Measurements from ENCODE around the gene ZNF213. TPM values are rescaled to one million over a fixed set of nuclear protein-coding genes. Genes with fewer than 3 reads are reported as not detected.
A peak's percentile ranks its signal among the peaks of the same experiment; 100 is the strongest.

ZNF213 gene, protein sequence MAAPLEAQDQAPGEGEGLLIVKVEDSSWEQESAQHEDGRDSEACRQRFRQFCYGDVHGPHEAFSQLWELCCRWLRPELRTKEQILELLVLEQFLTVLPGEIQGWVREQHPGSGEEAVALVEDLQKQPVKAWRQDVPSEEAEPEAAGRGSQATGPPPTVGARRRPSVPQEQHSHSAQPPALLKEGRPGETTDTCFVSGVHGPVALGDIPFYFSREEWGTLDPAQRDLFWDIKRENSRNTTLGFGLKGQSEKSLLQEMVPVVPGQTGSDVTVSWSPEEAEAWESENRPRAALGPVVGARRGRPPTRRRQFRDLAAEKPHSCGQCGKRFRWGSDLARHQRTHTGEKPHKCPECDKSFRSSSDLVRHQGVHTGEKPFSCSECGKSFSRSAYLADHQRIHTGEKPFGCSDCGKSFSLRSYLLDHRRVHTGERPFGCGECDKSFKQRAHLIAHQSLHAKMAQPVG
- 13.4 and 14.3 TPM in 2 replicates for total RNA-seq
- long read RNA-seq, partial matches to known transcripts = 0 of 2 reads
- long read RNA-seq, other reads (novel, unspliced or antisense) = 2 of 2 reads

DNA sequence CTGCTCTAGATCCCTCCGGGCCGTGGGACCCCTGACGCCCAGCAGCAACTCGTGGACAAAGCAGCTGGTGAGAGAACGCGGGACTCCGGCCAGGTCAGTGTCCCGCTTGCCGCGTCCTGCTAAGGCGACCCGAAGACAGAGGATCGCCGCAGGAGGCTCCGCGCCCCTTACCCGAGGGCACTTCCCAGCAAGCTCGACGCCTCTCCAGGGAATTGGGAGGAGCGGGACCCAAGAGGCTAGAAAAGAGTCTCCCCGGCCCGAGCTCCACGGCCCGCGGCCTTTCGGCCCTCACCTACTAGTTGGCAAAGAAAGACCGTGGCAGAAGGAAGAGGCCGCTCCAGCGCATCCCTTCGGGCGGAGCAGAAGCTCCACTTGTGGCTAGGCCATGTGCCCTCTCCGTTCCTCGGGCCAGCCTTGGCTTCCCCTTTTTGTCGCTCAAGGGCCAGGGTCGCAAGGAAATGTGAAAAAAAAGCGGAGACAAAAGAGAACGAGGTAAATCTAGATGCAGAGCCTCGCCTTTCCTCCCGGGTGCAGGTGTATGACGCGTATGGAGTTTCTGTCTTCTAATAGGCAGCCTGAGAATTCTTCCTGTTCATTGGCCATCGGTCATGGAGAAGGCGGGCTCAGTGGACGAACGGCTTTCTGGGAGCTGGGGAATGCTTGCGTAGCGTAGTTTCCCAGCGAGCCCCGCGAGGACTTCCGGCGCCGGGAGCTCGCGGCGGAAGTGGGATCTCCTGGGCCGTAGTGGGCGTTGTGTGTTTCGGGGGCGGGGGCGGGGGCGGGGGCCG is at the start of gene ZNF213:
TSS of gene ZNF213 (plus strand) at position 692 of the 788 bp plus-strand sequence. CDS start 2,252 bp downstream, outside the sequence.
- TF ChIP-seq, protein P1, sequence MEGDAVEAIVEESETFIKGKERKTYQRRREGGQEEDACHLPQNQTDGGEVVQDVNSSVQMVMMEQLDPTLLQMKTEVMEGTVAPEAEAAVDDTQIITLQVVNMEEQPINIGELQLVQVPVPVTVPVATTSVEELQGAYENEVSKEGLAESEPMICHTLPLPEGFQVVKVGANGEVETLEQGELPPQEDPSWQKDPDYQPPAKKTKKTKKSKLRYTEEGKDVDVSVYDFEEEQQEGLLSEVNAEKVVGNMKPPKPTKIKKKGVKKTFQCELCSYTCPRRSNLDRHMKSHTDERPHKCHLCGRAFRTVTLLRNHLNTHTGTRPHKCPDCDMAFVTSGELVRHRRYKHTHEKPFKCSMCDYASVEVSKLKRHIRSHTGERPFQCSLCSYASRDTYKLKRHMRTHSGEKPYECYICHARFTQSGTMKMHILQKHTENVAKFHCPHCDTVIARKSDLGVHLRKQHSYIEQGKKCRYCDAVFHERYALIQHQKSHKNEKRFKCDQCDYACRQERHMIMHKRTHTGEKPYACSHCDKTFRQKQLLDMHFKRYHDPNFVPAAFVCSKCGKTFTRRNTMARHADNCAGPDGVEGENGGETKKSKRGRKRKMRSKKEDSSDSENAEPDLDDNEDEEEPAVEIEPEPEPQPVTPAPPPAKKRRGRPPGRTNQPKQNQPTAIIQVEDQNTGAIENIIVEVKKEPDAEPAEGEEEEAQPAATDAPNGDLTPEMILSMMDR (IDR thresholded peaks at IDR 0.05) = no peak
- DNase-seq (ENCODE audit: extremely low spot score, unreplicated experiment) = peak; percentile 97
- Mint-ChIP-seq H3K4me3 (ENCODE audit: unreplicated experiment) (peak within 1 kb of the TSS; percentile 98), H3K27me3 (ENCODE audit: unreplicated experiment) (no peaks in the 10 kb centered on the region), H3K27ac (ENCODE audit: unreplicated experiment) (peak within 1 kb of the TSS; percentile 98), H3K4me1 (ENCODE audit: unreplicated experiment) (peaks cover 30% of the 10 kb centered on the region), H3K36me3 (ENCODE audit: unreplicated experiment) (peaks cover 8% of the 10 kb centered on the region), H3K9me3 (ENCODE audit: unreplicated experiment) (no peaks in the 10 kb centered on the region)

DNA sequence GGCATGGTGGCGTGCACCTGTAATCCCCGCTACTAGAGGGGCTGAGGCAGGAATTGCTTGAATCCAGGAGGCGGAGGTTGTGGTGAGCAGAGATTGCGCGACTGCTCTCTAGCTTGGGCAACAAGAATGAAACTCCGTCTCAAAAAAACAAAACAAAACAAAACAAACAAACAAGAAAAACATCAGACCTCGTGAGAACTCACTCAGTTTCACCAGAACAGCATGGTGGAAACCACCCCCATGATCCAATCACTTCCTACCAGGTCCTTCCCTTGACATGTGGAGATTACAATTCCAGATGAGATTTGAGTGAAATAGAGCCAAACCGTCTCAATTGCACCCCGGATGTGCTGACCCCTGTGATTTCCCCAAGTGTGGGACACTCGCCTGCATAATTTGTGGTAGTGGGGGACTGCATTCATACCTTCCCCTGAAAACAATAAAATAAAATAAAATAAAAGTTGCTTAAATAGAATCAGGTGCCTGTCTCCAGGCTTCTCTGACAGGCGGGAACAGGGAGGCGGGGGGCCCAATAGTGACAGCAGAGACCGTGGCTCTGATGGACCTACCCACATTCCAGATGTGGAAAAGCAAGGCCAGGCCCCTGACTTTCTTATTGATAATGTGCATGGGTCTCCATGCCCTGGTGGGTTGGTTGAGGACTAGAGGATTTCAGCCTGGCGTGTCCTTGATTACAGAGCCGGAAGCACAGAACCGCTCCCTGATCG is 48.8 kb upstream of the ZNF213 start:
- H3K4me3 Mint-ChIP-seq (ENCODE audit: unreplicated experiment) = no peak overlapping the region
- no peak overlapping the region for H3K27ac Mint-ChIP-seq (ENCODE audit: unreplicated experiment)
- no peaks in the 10 kb centered on the region for H3K36me3 Mint-ChIP-seq (ENCODE audit: unreplicated experiment)
- TF ChIP-seq, protein P1 (IDR thresholded peaks at IDR 0.05) = no peak
- peaks cover 11% of the 10 kb centered on the region for H3K4me1 Mint-ChIP-seq (ENCODE audit: unreplicated experiment)
- peaks cover 19% of the 10 kb centered on the region for H3K27me3 Mint-ChIP-seq (ENCODE audit: unreplicated experiment)
- no peaks in the 10 kb centered on the region for H3K9me3 Mint-ChIP-seq (ENCODE audit: unreplicated experiment)
- no peak for DNase-seq (ENCODE audit: extremely low spot score, unreplicated experiment)

DNA sequence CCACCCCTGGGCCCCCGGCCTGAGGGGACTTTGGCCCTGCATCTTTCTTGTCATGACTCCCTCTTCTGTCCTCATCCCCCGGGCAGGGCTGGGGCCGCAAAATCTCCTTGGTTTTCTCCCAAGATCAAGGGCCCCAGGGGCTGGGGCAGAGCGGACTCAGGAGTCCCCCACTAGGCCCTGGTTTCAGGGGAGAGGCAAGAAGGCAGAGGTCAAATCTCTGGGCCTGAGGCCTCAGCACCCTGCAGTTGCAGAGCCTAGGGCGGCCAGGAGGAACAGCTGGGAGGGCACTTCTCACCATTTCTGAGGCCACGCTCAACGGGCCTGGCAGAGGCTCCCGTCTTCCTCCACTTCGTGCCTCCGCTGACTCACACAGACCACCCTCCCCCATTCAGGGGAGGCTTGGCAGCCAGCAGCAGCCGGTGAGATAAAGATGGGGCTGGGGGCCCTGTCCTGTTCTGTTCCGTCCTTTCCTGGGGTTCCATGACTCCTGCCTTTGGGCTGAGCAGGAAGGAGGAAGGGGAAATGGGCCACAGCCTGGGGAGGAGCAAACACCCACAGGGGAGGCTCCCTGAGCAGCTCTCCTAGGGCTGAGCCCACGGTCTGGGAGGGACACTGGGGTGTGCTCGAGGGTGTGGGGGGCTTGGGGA is 48.1 kb upstream of the ZNF213 start:
- Mint-ChIP-seq H3K27ac (ENCODE audit: unreplicated experiment) (no peak overlapping the region), H3K4me1 (ENCODE audit: unreplicated experiment) (peaks cover 11% of the 10 kb centered on the region), H3K27me3 (ENCODE audit: unreplicated experiment) (peaks cover 19% of the 10 kb centered on the region), H3K9me3 (ENCODE audit: unreplicated experiment) (no peaks in the 10 kb centered on the region), H3K36me3 (ENCODE audit: unreplicated experiment) (no peaks in the 10 kb centered on the region), H3K4me3 (ENCODE audit: unreplicated experiment) (no peak overlapping the region)
- DNase-seq (ENCODE audit: extremely low spot score, unreplicated experiment) = no peak
- TF ChIP-seq, protein P1 (IDR thresholded peaks at IDR 0.05) = no peak

DNA sequence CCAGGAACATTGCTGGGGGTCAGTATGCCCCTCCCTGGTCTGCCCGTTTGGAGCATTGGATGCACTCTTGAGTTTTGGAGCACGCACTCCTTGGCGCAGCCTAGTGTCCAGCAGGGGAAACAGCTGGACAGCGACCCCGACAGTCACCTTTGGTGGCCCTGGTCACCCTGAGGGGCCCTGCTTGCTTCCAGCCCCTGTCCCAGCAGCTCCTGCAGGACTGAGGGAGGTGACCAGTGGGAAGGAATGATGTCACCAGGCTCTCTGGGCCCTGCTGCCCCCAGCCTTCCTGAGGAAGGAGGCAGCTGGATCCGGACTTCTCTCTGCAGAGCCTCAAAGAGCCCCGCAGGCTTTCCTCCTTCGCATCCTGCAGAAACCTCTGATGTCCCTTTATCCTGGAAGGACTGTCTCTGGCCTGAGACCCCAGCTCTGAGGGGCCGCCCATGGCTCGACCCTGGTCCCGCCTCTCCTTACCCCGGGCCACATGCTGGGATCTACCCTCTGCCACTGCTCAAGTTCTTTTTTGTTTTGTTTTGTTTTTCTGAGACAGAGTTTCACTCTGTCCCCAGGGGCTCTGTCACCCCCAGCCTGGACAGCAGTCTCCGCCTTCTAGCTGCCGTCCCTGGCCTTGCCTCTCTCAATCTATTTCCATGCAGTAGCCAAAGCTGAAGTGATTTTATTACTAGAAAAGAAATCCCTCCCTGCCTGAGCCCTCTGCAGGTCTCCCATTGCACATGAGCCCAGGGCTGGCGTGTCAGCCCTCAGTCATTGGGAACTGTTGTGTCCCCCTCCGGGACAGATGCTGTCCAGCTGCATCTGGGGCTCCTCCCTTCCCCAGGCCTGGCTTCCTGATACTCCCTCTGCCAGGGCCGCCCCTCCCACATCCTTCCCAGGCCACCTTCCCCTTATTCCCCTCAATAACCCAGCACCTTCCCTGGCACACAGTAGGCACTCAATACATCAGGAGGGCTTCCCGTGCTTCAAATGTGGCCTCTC is 47.3 kb upstream of the ZNF213 start:
- Mint-ChIP-seq H3K4me3 (ENCODE audit: unreplicated experiment) (peak overlapping the region; percentile 2), H3K27ac (ENCODE audit: unreplicated experiment) (no peak overlapping the region), H3K27me3 (ENCODE audit: unreplicated experiment) (peaks cover 22% of the 10 kb centered on the region), H3K36me3 (ENCODE audit: unreplicated experiment) (no peaks in the 10 kb centered on the region), H3K9me3 (ENCODE audit: unreplicated experiment) (no peaks in the 10 kb centered on the region), H3K4me1 (ENCODE audit: unreplicated experiment) (peaks cover 11% of the 10 kb centered on the region)
- no peak for DNase-seq (ENCODE audit: extremely low spot score, unreplicated experiment)
- TF ChIP-seq, protein P1 (IDR thresholded peaks at IDR 0.05) = peak; percentile 23
